Measurements from ENCODE around the gene TMEM45A.
"Not testable (repeated sequence)": the region's sequence is repeated elsewhere in the genome, so short reads cannot be mapped to it uniquely, and the experiment has no call there.

The TMEM45A gene

DNA sequence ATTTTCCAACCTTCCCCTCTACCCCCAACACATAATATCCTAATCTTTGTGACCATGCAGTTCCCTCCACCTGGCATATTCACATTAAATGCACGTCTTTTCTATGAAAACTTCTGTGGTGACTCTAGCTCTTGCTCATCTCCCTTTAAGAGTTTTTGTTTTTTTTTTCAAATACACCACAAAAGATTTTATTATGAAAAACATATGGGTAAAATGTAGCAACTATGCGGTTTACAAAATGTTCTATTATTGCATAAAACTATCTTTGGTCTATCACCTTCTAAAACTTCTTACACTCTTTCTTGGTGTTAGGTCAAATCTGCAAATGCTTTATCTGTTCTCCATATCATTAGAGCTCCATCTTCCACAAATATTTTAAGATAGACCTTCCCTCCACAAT, 78.4 kb downstream of the TMEM45A start:
- TF ChIP-seq ZNF384 (IDR thresholded peaks at IDR 0.05) (no peak), PKNOX1 (IDR thresholded peaks at IDR 0.05) (no peak), FOXK2 (IDR thresholded peaks at IDR 0.05) (no peak), CTBP1 (IDR thresholded peaks at IDR 0.05; ENCODE audit: borderline replicate concordance) (no peak)
- ChIA-PET POLR2A (no interaction called here), CTCF (no interaction called here)
- DNase-seq (ENCODE audit: extremely low spot score) = no peak

- no peak for DNase-seq (ENCODE audit: extremely low spot score)
- TF ChIP-seq TARDBP (IDR thresholded peaks at IDR 0.05) (no peak), CTBP1 (IDR thresholded peaks at IDR 0.05; ENCODE audit: borderline replicate concordance) (no peak), HDGF (IDR thresholded peaks at IDR 0.05; ENCODE audit: borderline replicate concordance) (no peak)
- ChIA-PET POLR2A (no interaction called here), CTCF (no interaction called here)
Measured at GRCh38 chr3:100574536-100574935, 82.1 kb downstream of the TMEM45A start.

GRCh38 chr3:100575704-100576103, 83.3 kb downstream of the TMEM45A start:
- DNase-seq (ENCODE audit: extremely low spot score) = no peak
- CTCF ChIA-PET = no interaction called here
- POLR2A ChIA-PET = interaction anchor here (1.0 kb wide), 1 partner anchor 83 kb away, joined by 3 read pairs; the partner anchor contains the start of gene TMEM45A
- no peak for TF ChIP-seq LEF1 (IDR thresholded peaks at IDR 0.05; ENCODE audit: borderline replicate concordance)

DNA sequence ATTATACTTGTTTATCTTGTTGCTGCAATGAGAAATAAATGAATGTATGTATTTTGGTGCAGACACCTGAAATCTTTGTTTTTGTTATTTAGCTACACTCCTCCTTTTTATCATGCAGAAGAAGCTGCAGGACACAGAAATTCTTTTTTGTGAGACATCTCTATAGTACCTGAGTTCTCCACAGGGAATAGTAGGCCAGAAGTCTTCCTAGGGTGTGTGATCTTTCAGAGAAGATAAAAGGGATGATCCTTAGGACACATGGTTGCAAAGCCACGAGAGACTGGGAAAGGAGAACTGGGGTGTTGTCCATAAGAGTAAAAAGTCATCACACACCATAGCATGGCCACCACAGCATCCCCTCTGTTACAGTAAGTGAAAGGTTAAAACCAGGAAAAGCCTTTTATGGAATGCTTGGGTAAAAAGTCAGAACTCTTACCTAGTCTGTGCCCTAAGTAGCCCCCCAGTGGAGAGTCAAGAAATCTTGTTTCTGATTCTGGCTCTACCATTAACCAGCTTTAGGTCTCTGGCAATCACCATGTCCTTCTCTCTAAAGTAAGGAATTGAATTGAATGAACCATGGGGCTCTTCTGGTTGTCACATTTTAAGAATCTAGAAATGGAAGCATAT, 85.1 kb downstream of the TMEM45A start:
- DNase-seq (ENCODE audit: extremely low spot score) = no peak
- TF ChIP-seq FOXA1 (IDR thresholded peaks at IDR 0.05) (no peak), SUZ12 (IDR thresholded peaks at IDR 0.05) (no peak), FOXM1 (IDR thresholded peaks at IDR 0.05; ENCODE audit: borderline replicate concordance) (no peak), NFRKB (IDR thresholded peaks at IDR 0.05) (no peak), ZNF384 (IDR thresholded peaks at IDR 0.05) (no peak), BHLHE40 (IDR thresholded peaks at IDR 0.05; ENCODE audit: borderline replicate concordance) (no peak), CTBP1 (IDR thresholded peaks at IDR 0.05; ENCODE audit: borderline replicate concordance) (no peak), LEF1 (IDR thresholded peaks at IDR 0.05; ENCODE audit: borderline replicate concordance) (no peak), FOXK2 (IDR thresholded peaks at IDR 0.05) (no peak), HDGF (IDR thresholded peaks at IDR 0.05; ENCODE audit: borderline replicate concordance) (no peak), ARNT (IDR thresholded peaks at IDR 0.05) (no peak), SP1 (IDR thresholded peaks at IDR 0.05) (no peak), TARDBP (IDR thresholded peaks at IDR 0.05) (no peak), ELF4 (IDR thresholded peaks at IDR 0.05) (no peak), PKNOX1 (IDR thresholded peaks at IDR 0.05) (no peak), L3MBTL2 (conservative IDR thresholded peaks at IDR 0.05) (no peak)
- ChIA-PET POLR2A (interaction anchor here (1.1 kb wide), 1 partner anchor 85 kb away, joined by 3 read pairs; the partner anchor contains the start of gene TMEM45A), CTCF (no interaction called here)

- CTCF ChIA-PET = no interaction called here
- DNase-seq (ENCODE audit: extremely low spot score) = no peak
- POLR2A ChIA-PET = no interaction called here
- TF ChIP-seq ARNT (IDR thresholded peaks at IDR 0.05) (no peak), SUZ12 (IDR thresholded peaks at IDR 0.05) (no peak), HDGF (IDR thresholded peaks at IDR 0.05; ENCODE audit: borderline replicate concordance) (no peak), FOXM1 (IDR thresholded peaks at IDR 0.05; ENCODE audit: borderline replicate concordance) (no peak), NFRKB (IDR thresholded peaks at IDR 0.05) (no peak), ZNF384 (IDR thresholded peaks at IDR 0.05) (no peak), ELF4 (IDR thresholded peaks at IDR 0.05) (no peak), BHLHE40 (IDR thresholded peaks at IDR 0.05; ENCODE audit: borderline replicate concordance) (no peak), CTBP1 (IDR thresholded peaks at IDR 0.05; ENCODE audit: borderline replicate concordance) (no peak), PKNOX1 (IDR thresholded peaks at IDR 0.05) (no peak), TARDBP (IDR thresholded peaks at IDR 0.05) (no peak), L3MBTL2 (conservative IDR thresholded peaks at IDR 0.05) (no peak), FOXA1 (IDR thresholded peaks at IDR 0.05) (no peak), LEF1 (IDR thresholded peaks at IDR 0.05; ENCODE audit: borderline replicate concordance) (no peak), SP1 (IDR thresholded peaks at IDR 0.05) (no peak), FOXK2 (IDR thresholded peaks at IDR 0.05) (no peak)
Measured at GRCh38 chr3:100578646-100579045, 86.2 kb downstream of the TMEM45A start.

- ChIA-PET CTCF (interaction anchor here (1.2 kb wide), 1 partner anchor 10 kb away, joined by 3 read pairs; no protein-coding TSS in a partner anchor), POLR2A (no interaction called here)
- no peak for DNase-seq (ENCODE audit: extremely low spot score)
- TF ChIP-seq ZNF384 (IDR thresholded peaks at IDR 0.05) (no peak), FOXK2 (IDR thresholded peaks at IDR 0.05) (no peak), BHLHE40 (IDR thresholded peaks at IDR 0.05; ENCODE audit: borderline replicate concordance) (no peak), L3MBTL2 (conservative IDR thresholded peaks at IDR 0.05) (no peak), FOXM1 (IDR thresholded peaks at IDR 0.05; ENCODE audit: borderline replicate concordance) (no peak), SUZ12 (IDR thresholded peaks at IDR 0.05) (no peak), ELF4 (IDR thresholded peaks at IDR 0.05) (no peak)
Measured at GRCh38 chr3:100580147-100580546, 87.7 kb downstream of the TMEM45A start.

GRCh38 chr3:100581650-100582049, 89.2 kb downstream of the TMEM45A start:
- ChIA-PET CTCF (no interaction called here), POLR2A (no interaction called here)
- TF ChIP-seq CTBP1 (IDR thresholded peaks at IDR 0.05; ENCODE audit: borderline replicate concordance) = no peak
- no peak for TF ChIP-seq FOXM1 (IDR thresholded peaks at IDR 0.05; ENCODE audit: borderline replicate concordance)
- no peak for DNase-seq (ENCODE audit: extremely low spot score)

DNA sequence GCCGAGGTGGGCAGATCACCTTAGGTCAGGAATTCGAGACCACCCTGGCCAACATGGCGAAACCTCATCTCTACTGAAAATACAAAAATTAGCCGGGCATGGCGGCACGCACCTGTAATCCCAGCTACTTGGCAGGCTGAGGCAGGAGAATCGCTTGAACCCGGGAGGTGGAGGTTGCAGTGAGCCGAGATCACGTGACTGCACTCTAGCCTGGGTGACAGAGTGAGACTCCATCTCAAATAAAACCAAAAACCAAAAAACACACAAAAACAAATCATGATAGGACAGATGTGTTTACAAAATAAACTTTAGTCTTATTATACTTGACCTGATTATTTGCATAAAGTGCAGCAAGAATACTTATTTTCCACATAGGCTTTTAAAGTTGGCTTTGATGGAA, 89.7 kb downstream of the TMEM45A start:
- CTCF ChIA-PET; DNase-seq (ENCODE audit: extremely low spot score); POLR2A ChIA-PET: not testable (repeated sequence)
